Lower leg skin (tissue), 3 donors: Measurements from ENCODE around the gene CDH26.

Source experiments
- CTCF ChIP-seq, 3 donors: fragments of 450-650 bp; IDR thresholded peaks; one replicate each; pipeline ENCODE4 v1.5.1; 2016; ENCODE audit warnings: antibody characterized with exemption in 3 of 3, mild to moderate bottlenecking in 3 of 3, moderate library complexity in 2 of 3
- POLR2A ChIP-seq, 2 donors: fragments of 450-650 bp; IDR thresholded peaks; one replicate each; pipeline ENCODE4 v1.6.1; 2016 to 2017; ENCODE audit warnings: antibody characterized with exemption in 2 of 2, mild to moderate bottlenecking in 1 of 2, moderate library complexity in 1 of 2

GRCh38 chr20:59939052-59939878, 19.0 kb upstream of the CDH26 start:
- no peak for TF ChIP-seq CTCF (IDR thresholded peaks at IDR 0.05)
- TF ChIP-seq POLR2A (IDR thresholded peaks at IDR 0.05): no peak
